ENCODE data around the gene PSMB7. TPM values are rescaled to one million over a fixed set of nuclear protein-coding genes. Genes with fewer than 3 reads are reported as not detected.

The PSMB7 gene
- total and polyA plus RNA-seq, 2 of the 4 experiments (the other 2 are of a cell fraction), result 340 to 430 TPM

- TF ChIP-seq FOS (IDR thresholded peaks at IDR 0.05; ENCODE audit: low read depth, low read length) (peak; percentile 98), MAFK (IDR thresholded peaks at IDR 0.05; ENCODE audit: low read depth, low read length) (no peak), MAZ (IDR thresholded peaks at IDR 0.05; ENCODE audit: borderline replicate concordance, low read depth, low read length) (no peak), BHLHE40 (IDR thresholded peaks at IDR 0.05; ENCODE audit: low read depth, low read length) (peak; percentile 85), SMC3 (IDR thresholded peaks at IDR 0.05; ENCODE audit: low read depth, low read length) (no peak), NFE2L2 (IDR thresholded peaks at IDR 0.05; ENCODE audit: low read depth, low read length) (peak; percentile 26; the same call in 1 of the 2 replicates)
- H3K27me3 ChIP-seq (ENCODE audit: control insufficient read depth, insufficient read depth, low read length), result no peaks in the 10 kb centered on the region
- peaks cover 42 to 85% of the 10 kb centered on the region in 2 experiments for H3K79me1 ChIP-seq (ENCODE audit: low read depth in 1 of 2, low read length in 2 of 2)
- H3K4me1 ChIP-seq (ENCODE audit: control insufficient read depth, insufficient read depth, low read length), result peaks cover 29% of the 10 kb centered on the region
- H2BK15ac ChIP-seq (ENCODE audit: low read depth, low read length), result peak overlapping the region; percentile 87; the same call in 2 of the 3 replicates
- intact Hi-C loops (cut with micrococcal nuclease) (no loop called here), dilution Hi-C loops (cut with HindIII; ENCODE audit: low sequenced_read_pairs, unreplicated experiment) (no loop called here), in situ Hi-C loops (cut with MboI; ENCODE audit: low sequenced_read_pairs) (loop anchor here (10.0 to 25.0 kb wide), 2 partner anchors 772 to 905 kb away; no protein-coding TSS in a partner anchor)
- CTCF ChIA-PET, result no interaction called here
- 0 out of 2 replicates have a peak overlapping the region, but pooled peaks have one; percentile 26 for H3K9ac ChIP-seq (ENCODE audit: low read depth, low read length)
- peaks cover 61% of the 10 kb centered on the region for H3K36me3 ChIP-seq (ENCODE audit: control insufficient read depth, insufficient read depth, low read length)
- peak overlapping the region; percentile 96 for H2AK9ac ChIP-seq (replicated peaks; ENCODE audit: low read depth, low read length, poor library complexity)
- H3K9me3 ChIP-seq (ENCODE audit: control insufficient read depth, insufficient read depth, low read length), result no peaks in the 10 kb centered on the region
- POLR2A ChIA-PET (ENCODE audit: unreplicated experiment), result interaction anchor here (0.6 kb wide), 1 partner anchor 10 kb away, joined by 3 read pairs; no protein-coding TSS in a partner anchor
- H3K27ac ChIP-seq (ENCODE audit: insufficient read depth, low read length), result peak overlapping the region; percentile 93
- H3K18ac ChIP-seq (ENCODE audit: low read depth, low read length), result peak overlapping the region; percentile 84
- no peaks in the 10 kb centered on the region for H4K20me1 ChIP-seq (ENCODE audit: insufficient read depth, low read length)
- peaks cover 19% of the 10 kb centered on the region for H3K9me1 ChIP-seq (ENCODE audit: insufficient read depth, low read length)
- H2BK120ac ChIP-seq (ENCODE audit: low read depth, low read length), result peak overlapping the region; percentile 94
- WGBS, 2 experiments (ENCODE audit: extremely low coverage in 2 of 2, insufficient read length in 1 of 2), result 0% methylated on average over 4 of the region's 15 CpGs; no CpG with 5 or more reads in 1 of the 2 experiments
- no TSS peak for BruUV-seq (replicated peaks)
- H2BK5ac ChIP-seq (ENCODE audit: low read depth, low read length, poor library complexity, severe bottlenecking), result peak overlapping the region; percentile 96
- H4K91ac ChIP-seq (ENCODE audit: insufficient read depth, low read depth, low read length), result peak overlapping the region; percentile 94
- H3K4me2 ChIP-seq (ENCODE audit: low read depth, low read length), result no peak overlapping the region
- ATAC-seq (ENCODE audit: low read depth) (peak; percentile 83), DNase-seq (peak; percentile 99)
- peak overlapping the region; percentile 77 for H3K23ac ChIP-seq (ENCODE audit: low read depth, low read length)
- peak overlapping the region; percentile 35 for H2AFZ ChIP-seq (replicated peaks; ENCODE audit: low read length, poor library complexity)
- H3K4ac ChIP-seq (ENCODE audit: low read depth, low read length), result peak overlapping the region; percentile 94
- H4K8ac ChIP-seq (ENCODE audit: low read depth in 2 of 2, low read length in 2 of 2), result peak overlapping the region; percentile 70 to 80
- H3K14ac ChIP-seq (replicated peaks; ENCODE audit: low read depth, low read length), result peak overlapping the region; percentile 83
- no peak overlapping the region for H3K4me3 ChIP-seq (ENCODE audit: insufficient read depth, low read depth, low read length)
- H4K5ac ChIP-seq (ENCODE audit: low read depth, low read length), result peak overlapping the region; percentile 77
- H3K56ac ChIP-seq (ENCODE audit: extremely low read depth, insufficient read depth, low read length), result peak overlapping the region; percentile 38; the same call in 1 of the 2 replicates
- H2AK5ac ChIP-seq (ENCODE audit: low read depth, low read length), result peak overlapping the region; percentile 97
- peak overlapping the region; percentile 95 for H2BK20ac ChIP-seq (ENCODE audit: low read depth, low read length)
Observed at GRCh38 chr9:124309667-124310084, 105.6 kb downstream of the PSMB7 start.
